H9 (cell line): Measurements from ENCODE around the gene SCARB2. TPM values are rescaled to one million over a fixed set of nuclear protein-coding genes. Genes with fewer than 3 reads are reported as not detected.

Experiments used
- DNase-seq: peaks from one replicate; pipeline ENCODE4 v3.0.0-alpha.2; 2017
- H2AFZ ChIP-seq: one replicate; pipeline ENCODE4 v1.6.1; 2013; ENCODE audit warnings: mild to moderate bottlenecking, low read length, control low read depth, moderate library complexity
- H2AK5ac ChIP-seq: 2 replicates; pipeline ENCODE4 v1.6.1; 2013; ENCODE audit warnings: low read length, control low read depth, mixed read lengths; ENCODE audit not compliant: insufficient read length
- H2BK120ac ChIP-seq: one replicate; pipeline ENCODE4 v1.6.1; 2013; ENCODE audit warnings: low read depth, mild to moderate bottlenecking, low read length, control low read depth, inconsistent platforms; ENCODE audit not compliant: poor library complexity, severe bottlenecking
- H2BK12ac ChIP-seq: 2 replicates; pipeline ENCODE4 v1.6.1; 2013; ENCODE audit warnings: low read length, control low read depth, mixed read lengths, low read depth; ENCODE audit not compliant: insufficient read length
- H2BK15ac ChIP-seq: 2 replicates; pipeline ENCODE4 v1.6.1; 2013; ENCODE audit warnings: low read depth, low read length, control low read depth
- H2BK20ac ChIP-seq: one replicate; pipeline ENCODE4 v1.6.1; 2013; ENCODE audit warnings: low read depth, mild to moderate bottlenecking, low read length, control low read depth, inconsistent platforms; ENCODE audit not compliant: poor library complexity, severe bottlenecking
- H2BK5ac ChIP-seq: 2 replicates; pipeline ENCODE4 v1.6.1; 2013; ENCODE audit warnings: low read length, control low read depth, mixed read lengths; ENCODE audit not compliant: insufficient read length
- H3K14ac ChIP-seq: 2 replicates; pipeline ENCODE4 v1.6.1; 2013; ENCODE audit warnings: low read length, control low read depth; ENCODE audit not compliant: insufficient read depth
- H3K18ac ChIP-seq: 2 replicates; pipeline ENCODE4 v1.6.1; 2013; ENCODE audit warnings: low read depth, mild to moderate bottlenecking, mixed read lengths, low read length, control low read depth; ENCODE audit not compliant: insufficient read length
- H3K23ac ChIP-seq: 2 replicates; pipeline ENCODE4 v1.6.1; 2013; ENCODE audit warnings: low read length, control low read depth, mixed read lengths, low read depth; ENCODE audit not compliant: insufficient read length
- H3K23me2 ChIP-seq: 2 replicates; pipeline ENCODE4 v1.6.1; 2013; ENCODE audit warnings: low read depth, mild to moderate bottlenecking, mixed read lengths, low read length, control low read depth; ENCODE audit not compliant: insufficient read length, poor library complexity, severe bottlenecking
- H3K27ac ChIP-seq: 2 replicates; pipeline ENCODE4 v1.5.1; 2013; ENCODE audit warnings: low read length, control low read depth, mixed read lengths, low read depth; ENCODE audit not compliant: insufficient read length
- H3K27me3 ChIP-seq: 2 replicates; pipeline ENCODE4 v1.6.1; 2013; ENCODE audit warnings: low read length, control low read depth, inconsistent platforms; ENCODE audit not compliant: insufficient read depth
- H3K4ac ChIP-seq: 2 replicates; pipeline ENCODE4 v1.6.1; 2013; ENCODE audit warnings: low read depth, mild to moderate bottlenecking, control low read depth, inconsistent platforms, low read length, moderate library complexity
- H3K4me1 ChIP-seq: 2 replicates; pipeline ENCODE4 v1.6.1; 2013; ENCODE audit warnings: low read length, control low read depth, inconsistent platforms; ENCODE audit not compliant: insufficient read depth
- H3K4me2 ChIP-seq: 2 replicates; pipeline ENCODE4 v1.6.1; 2013; ENCODE audit warnings: low read length, control low read depth, mixed read lengths; ENCODE audit not compliant: insufficient read length, insufficient read depth
- H3K56ac ChIP-seq: 2 replicates; pipeline ENCODE4 v1.6.1; 2013; ENCODE audit warnings: low read depth, mild to moderate bottlenecking, mixed read lengths, low read length, control low read depth; ENCODE audit not compliant: insufficient read length
- H3K79me1 ChIP-seq: 2 replicates; pipeline ENCODE4 v1.6.1; 2013; ENCODE audit warnings: low read depth, mild to moderate bottlenecking, moderate library complexity, low read length, control low read depth, inconsistent platforms; ENCODE audit not compliant: insufficient read depth, poor library complexity, severe bottlenecking
- H3K79me2 ChIP-seq: 2 replicates; pipeline ENCODE4 v1.6.1; 2013; ENCODE audit warnings: low read length, control low read depth, inconsistent platforms; ENCODE audit not compliant: insufficient read depth
- H3K9ac ChIP-seq: 2 replicates; pipeline ENCODE4 v1.6.1; 2013; ENCODE audit warnings: low read length, control low read depth, mixed read lengths; ENCODE audit not compliant: insufficient read length; ENCODE audit errors: extremely low read depth
- H3K9me3 ChIP-seq: one replicate; pipeline ENCODE4 v1.6.1; 2013; ENCODE audit warnings: low read depth, low read length, inconsistent platforms; ENCODE audit not compliant: control insufficient read depth
- H3T11ph ChIP-seq: one replicate; pipeline ENCODE4 v1.6.1; 2013; ENCODE audit warnings: mild to moderate bottlenecking, low read length, control low read depth, inconsistent platforms
- H4K20me1 ChIP-seq: one replicate; pipeline ENCODE4 v1.6.1; 2013; ENCODE audit not compliant: control insufficient read depth, insufficient read length, insufficient read depth
- H4K5ac ChIP-seq: 2 replicates; pipeline ENCODE4 v1.6.1; 2013; ENCODE audit warnings: low read depth, mild to moderate bottlenecking, mixed read lengths, low read length, control low read depth; ENCODE audit not compliant: insufficient read length
- H4K8ac ChIP-seq: replicated peaks from 2 replicates; pipeline ENCODE4 v1.6.1; 2013; ENCODE audit warnings: low read length, control low read depth, mixed read lengths, low read depth; ENCODE audit not compliant: insufficient read length
- H4K91ac ChIP-seq: 2 replicates; pipeline ENCODE4 v1.6.1; 2013; ENCODE audit warnings: low read depth, mild to moderate bottlenecking, moderate library complexity, mixed read lengths, low read length, control low read depth; ENCODE audit not compliant: insufficient read length
- H3K27ac Mint-ChIP-seq, 3 experiments: 2 replicates in 2 of 3; 3 replicates in 1 of 3; pipeline ENCODE4 v1.8.0; 2020 to 2021; ENCODE audit warnings: mixed read lengths in 3 of 3, mild to moderate bottlenecking in 1 of 3, moderate library complexity in 1 of 3
- H3K27me3 Mint-ChIP-seq: 2 replicates; pipeline ENCODE4 v1.8.0; 2021; ENCODE audit warnings: low read depth, mild to moderate bottlenecking, moderate library complexity, mixed read lengths
- H3K36me3 Mint-ChIP-seq, 3 experiments: 2 replicates in 2 of 3; 3 replicates in 1 of 3; pipeline ENCODE4 v1.8.0; 2020 to 2021; ENCODE audit warnings: low read depth in 3 of 3, mixed read lengths in 3 of 3; ENCODE audit not compliant: insufficient read depth in 1 of 3
- H3K4me1 Mint-ChIP-seq, 2 experiments: 2 replicates each; pipeline ENCODE4 v1.8.0; 2020; ENCODE audit warnings: mixed read lengths in 2 of 2
- H3K4me3 Mint-ChIP-seq, 2 experiments: 2 replicates in 1 of 2; 3 replicates in 1 of 2; pipeline ENCODE4 v1.8.0; 2020 to 2021; ENCODE audit warnings: mild to moderate bottlenecking in 2 of 2, mixed read lengths in 2 of 2, moderate library complexity in 1 of 2
- H3K9me3 Mint-ChIP-seq, 2 experiments: 2 replicates in 1 of 2; 3 replicates in 1 of 2; pipeline ENCODE4 v1.8.0; 2020; ENCODE audit warnings: mild to moderate bottlenecking in 2 of 2, mixed read lengths in 2 of 2, moderate library complexity in 1 of 2
- WGBS: extraction: QIAGEN DNeasy Blood & Tissue Kit; methylation state at CpG from one replicate; pipeline ENCODE4 v1.1.7; 2013; ENCODE audit warnings: missing lambda C conversion rate, low lambda C conversion rate, mixed read lengths; ENCODE audit not compliant: insufficient read length; ENCODE audit errors: extremely low coverage; 5-methylcytosine and 5-hydroxymethylcytosine counted together
- total RNA-seq: library from RNA; stranded (reverse); gene quantifications from 2 replicates; pipeline ENCODE4 v1.2.1, GENCODE V29; 2021
- TF ChIP-seq, protein P1 (sequence below): fragments of 200-600 bp; sonication (generic); conservative IDR thresholded peaks from 3 replicates; pipeline ENCODE4 v1.8.0; 2021; ENCODE audit warnings: antibody characterized with exemption, mild to moderate bottlenecking

Gene SCARB2
- total RNA-seq, 1 experiment from 2014 or later = 36.4 TPM

DNA sequence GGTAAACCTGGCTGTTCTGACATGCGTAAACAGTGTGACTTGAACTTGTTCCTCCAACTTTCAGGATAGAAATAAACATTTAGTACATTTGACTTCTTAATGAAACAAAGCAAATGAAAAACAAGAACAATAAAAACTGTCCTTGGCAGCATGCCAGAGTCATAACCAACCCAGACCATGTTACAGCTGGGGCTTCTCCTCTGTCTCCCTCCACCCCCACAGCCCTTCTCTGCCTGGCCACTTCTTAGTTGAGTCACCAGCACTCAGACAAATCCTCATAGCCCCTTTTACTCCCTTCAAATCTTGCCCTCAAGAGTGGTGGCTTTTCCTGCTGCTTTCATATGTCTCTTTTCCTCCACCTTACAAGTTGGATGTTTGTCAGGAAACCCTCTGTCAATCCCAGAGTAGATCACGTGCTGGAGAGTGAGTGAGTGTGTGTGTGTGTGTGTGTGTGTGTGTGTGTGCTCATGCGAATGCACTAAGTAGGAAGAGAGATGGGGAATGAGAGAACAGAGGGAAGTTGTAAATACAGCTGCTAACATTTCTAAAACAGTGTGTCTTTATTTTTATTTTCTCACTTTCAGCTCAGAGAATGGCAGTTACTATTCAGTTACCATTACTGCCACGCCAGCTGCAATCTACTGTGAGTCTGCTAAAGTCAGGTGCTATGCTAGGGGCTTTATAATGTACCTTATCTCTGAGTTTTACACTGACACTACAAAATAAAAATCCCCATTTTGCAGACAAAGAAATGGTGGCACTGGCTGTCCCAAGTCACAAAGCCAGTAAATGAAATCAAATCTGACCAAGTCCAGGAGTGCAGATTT is 15.0 kb downstream of the SCARB2 start:
- H2BK20ac ChIP-seq = no peak overlapping the region
- Mint-ChIP-seq H3K9me3 (peaks cover 0 to 4% of the 10 kb centered on the region in 2 experiments; a peak in 3 of 5 replicates), H3K36me3 (peaks cover 14 to 16% (median 14%) of the 10 kb centered on the region in 3 experiments), H3K27ac (peak overlapping the region in 1 of 3 experiments; percentile 7; a peak in 2 of 7 replicates), H3K27me3 (no peaks in the 10 kb centered on the region), H3K4me1 (peaks cover 22 to 25% of the 10 kb centered on the region in 2 experiments), H3K4me3 (no peak overlapping the region)
- peaks cover 2% of the 10 kb centered on the region; the same call in 1 of the 2 replicates for H3K4me1 ChIP-seq
- H4K91ac ChIP-seq = no peak overlapping the region
- TF ChIP-seq, protein P1, sequence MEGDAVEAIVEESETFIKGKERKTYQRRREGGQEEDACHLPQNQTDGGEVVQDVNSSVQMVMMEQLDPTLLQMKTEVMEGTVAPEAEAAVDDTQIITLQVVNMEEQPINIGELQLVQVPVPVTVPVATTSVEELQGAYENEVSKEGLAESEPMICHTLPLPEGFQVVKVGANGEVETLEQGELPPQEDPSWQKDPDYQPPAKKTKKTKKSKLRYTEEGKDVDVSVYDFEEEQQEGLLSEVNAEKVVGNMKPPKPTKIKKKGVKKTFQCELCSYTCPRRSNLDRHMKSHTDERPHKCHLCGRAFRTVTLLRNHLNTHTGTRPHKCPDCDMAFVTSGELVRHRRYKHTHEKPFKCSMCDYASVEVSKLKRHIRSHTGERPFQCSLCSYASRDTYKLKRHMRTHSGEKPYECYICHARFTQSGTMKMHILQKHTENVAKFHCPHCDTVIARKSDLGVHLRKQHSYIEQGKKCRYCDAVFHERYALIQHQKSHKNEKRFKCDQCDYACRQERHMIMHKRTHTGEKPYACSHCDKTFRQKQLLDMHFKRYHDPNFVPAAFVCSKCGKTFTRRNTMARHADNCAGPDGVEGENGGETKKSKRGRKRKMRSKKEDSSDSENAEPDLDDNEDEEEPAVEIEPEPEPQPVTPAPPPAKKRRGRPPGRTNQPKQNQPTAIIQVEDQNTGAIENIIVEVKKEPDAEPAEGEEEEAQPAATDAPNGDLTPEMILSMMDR = no peak
- H4K8ac ChIP-seq = no peak overlapping the region
- no peaks in the 10 kb centered on the region for H4K20me1 ChIP-seq
- no peak overlapping the region for H2BK12ac ChIP-seq
- no peak overlapping the region for H3K23ac ChIP-seq
- no peak overlapping the region for H3T11ph ChIP-seq
- no peak overlapping the region for H2BK15ac ChIP-seq
- H3K79me2 ChIP-seq = no peaks in the 10 kb centered on the region; the same call in 1 of the 2 replicates
- no peaks in the 10 kb centered on the region for H3K23me2 ChIP-seq
- H3K56ac ChIP-seq = no peak overlapping the region
- H3K27me3 ChIP-seq = no peaks in the 10 kb centered on the region
- no peak overlapping the region for H2AK5ac ChIP-seq
- no peak for DNase-seq
- no peak overlapping the region for H2BK5ac ChIP-seq
- no peak overlapping the region for H3K27ac ChIP-seq
- no peak overlapping the region for H3K9ac ChIP-seq
- no CpG with 5 or more reads among the region's 4 CpGs for WGBS
- no peak overlapping the region for H4K5ac ChIP-seq
- H3K4ac ChIP-seq = no peak overlapping the region
- no peak overlapping the region for H3K18ac ChIP-seq
- no peaks in the 10 kb centered on the region for H3K9me3 ChIP-seq
- H3K4me2 ChIP-seq = no peak overlapping the region
- no peak overlapping the region for H2BK120ac ChIP-seq
- no peak overlapping the region for H2AFZ ChIP-seq
- H3K79me1 ChIP-seq = peaks cover 7% of the 10 kb centered on the region
- 0 out of 2 replicates have a peak overlapping the region, but pooled peaks have one; percentile 12 for H3K14ac ChIP-seq
